ENCODE data around the gene SUGP1. TPM values are rescaled to one million over a fixed set of nuclear protein-coding genes. Genes with fewer than 3 reads are reported as not detected.
A peak's percentile ranks its signal among the peaks of the same experiment; 100 is the strongest.

The SUGP1 gene
- total RNA-seq, 1 experiment from 2014 or later, result 73.8 TPM

DNA sequence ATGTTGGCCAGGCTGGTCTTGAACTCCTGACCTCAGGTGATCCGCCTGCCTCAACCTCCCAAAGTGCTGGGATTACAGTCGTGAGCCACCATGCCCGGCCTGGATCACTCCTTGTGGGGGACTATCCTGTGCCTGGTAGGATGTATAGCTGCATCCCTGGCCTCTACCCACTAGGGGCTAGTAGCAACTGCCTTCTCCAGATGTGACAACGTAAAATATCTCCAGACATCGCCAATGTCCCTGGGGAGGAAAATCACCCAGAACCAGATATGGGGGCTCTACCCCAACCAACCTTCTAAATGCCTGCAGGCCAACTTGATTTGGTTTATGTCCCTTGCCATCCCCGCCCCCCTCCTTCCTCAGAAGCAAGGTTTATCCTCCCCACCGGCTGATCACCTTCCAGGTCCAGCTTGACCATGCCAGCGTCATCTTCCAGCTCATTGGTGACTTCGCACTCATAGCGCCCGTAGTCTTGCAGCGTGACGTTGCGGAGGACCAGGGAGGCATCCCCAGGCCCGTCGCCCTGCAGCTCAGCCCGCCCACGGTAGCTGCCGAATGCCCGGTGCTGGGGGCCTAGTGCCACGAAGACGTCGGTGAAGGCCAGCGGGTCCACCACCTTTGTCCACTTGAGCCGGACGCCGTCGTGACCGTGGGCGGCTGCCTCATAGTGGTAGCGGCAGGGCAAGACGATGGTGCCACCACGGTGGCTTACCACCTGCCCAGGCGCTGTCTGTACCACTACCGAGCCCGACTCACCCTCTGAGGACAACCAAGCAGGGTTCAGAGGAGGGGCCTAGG, 59.7 kb downstream of the SUGP1 start:
- Histone ChIP-seq H3K36me3 (ENCODE audit: insufficient read depth, low read length, poor library complexity, severe bottlenecking) (no peaks in the 10 kb centered on the region), H3K27me3 (replicated peaks; ENCODE audit: insufficient read depth, low read depth, low read length, poor library complexity) (peaks cover 43% of the 10 kb centered on the region), H3K9me3 (ENCODE audit: low read depth, low read length, poor library complexity, severe bottlenecking) (no peaks in the 10 kb centered on the region), H3K4me1 (ENCODE audit: insufficient read depth, low read length, poor library complexity, severe bottlenecking) (peaks cover 7% of the 10 kb centered on the region), H3K4me3 (ENCODE audit: low read depth, low read length, poor library complexity, severe bottlenecking) (no peak overlapping the region), H3K27ac (ENCODE audit: low read depth, low read length, poor library complexity, severe bottlenecking) (no peak overlapping the region)
- no peak for DNase-seq (ENCODE audit: low spot score)
- ChIA-PET POLR2A (ENCODE audit: low non-redundant PET) (no interaction called here), CTCF (no interaction called here)
- intact Hi-C loops (cut with micrococcal nuclease; ENCODE audit: unreplicated experiment), result no loop called here
- no TSS peak for BruUV-seq (replicated peaks)
- TF ChIP-seq, protein P1, sequence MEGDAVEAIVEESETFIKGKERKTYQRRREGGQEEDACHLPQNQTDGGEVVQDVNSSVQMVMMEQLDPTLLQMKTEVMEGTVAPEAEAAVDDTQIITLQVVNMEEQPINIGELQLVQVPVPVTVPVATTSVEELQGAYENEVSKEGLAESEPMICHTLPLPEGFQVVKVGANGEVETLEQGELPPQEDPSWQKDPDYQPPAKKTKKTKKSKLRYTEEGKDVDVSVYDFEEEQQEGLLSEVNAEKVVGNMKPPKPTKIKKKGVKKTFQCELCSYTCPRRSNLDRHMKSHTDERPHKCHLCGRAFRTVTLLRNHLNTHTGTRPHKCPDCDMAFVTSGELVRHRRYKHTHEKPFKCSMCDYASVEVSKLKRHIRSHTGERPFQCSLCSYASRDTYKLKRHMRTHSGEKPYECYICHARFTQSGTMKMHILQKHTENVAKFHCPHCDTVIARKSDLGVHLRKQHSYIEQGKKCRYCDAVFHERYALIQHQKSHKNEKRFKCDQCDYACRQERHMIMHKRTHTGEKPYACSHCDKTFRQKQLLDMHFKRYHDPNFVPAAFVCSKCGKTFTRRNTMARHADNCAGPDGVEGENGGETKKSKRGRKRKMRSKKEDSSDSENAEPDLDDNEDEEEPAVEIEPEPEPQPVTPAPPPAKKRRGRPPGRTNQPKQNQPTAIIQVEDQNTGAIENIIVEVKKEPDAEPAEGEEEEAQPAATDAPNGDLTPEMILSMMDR (conservative IDR thresholded peaks at IDR 0.05; ENCODE audit: low read depth, low read length), result no peak
- TF ChIP-seq EZH2 (IDR thresholded peaks at IDR 0.05; ENCODE audit: borderline replicate concordance, low read depth, low read length, poor library complexity, severe bottlenecking), result no peak

DNA sequence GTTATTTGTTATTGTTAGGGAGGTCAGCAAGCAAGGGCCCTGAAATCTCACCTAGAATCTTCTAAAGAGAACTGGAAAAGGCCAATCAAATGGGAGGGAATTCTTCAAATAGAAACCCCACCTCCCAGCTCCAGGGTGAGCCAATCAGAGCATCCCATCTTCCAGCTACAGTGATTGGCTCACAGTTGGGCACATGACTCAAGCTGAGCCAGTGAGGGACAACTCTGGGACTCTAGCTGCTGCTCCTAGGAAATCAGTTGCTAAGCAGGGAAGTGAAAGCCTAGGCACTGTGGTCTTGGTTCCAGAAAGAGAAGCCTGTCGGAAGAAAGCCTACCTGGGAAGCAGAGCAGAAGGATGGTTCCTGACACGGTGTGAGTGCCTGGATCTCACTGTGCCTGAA, 60.6 kb downstream of the SUGP1 start:
- ChIA-PET POLR2A (ENCODE audit: low non-redundant PET) (interaction anchor here (0.6 kb wide), 1 partner anchor 14 kb away, joined by 3 read pairs; no protein-coding TSS in a partner anchor), CTCF (no interaction called here)
- H3K9me3 ChIP-seq (ENCODE audit: low read depth, low read length, poor library complexity, severe bottlenecking), result no peaks in the 10 kb centered on the region
- no peak overlapping the region for H3K27ac ChIP-seq (ENCODE audit: low read depth, low read length, poor library complexity, severe bottlenecking)
- peaks cover 51% of the 10 kb centered on the region for H3K27me3 ChIP-seq (replicated peaks; ENCODE audit: insufficient read depth, low read depth, low read length, poor library complexity)
- H3K4me1 ChIP-seq (ENCODE audit: insufficient read depth, low read length, poor library complexity, severe bottlenecking), result peaks cover 7% of the 10 kb centered on the region
- no peak overlapping the region for H3K4me3 ChIP-seq (ENCODE audit: low read depth, low read length, poor library complexity, severe bottlenecking)
- H3K36me3 ChIP-seq (ENCODE audit: insufficient read depth, low read length, poor library complexity, severe bottlenecking), result no peaks in the 10 kb centered on the region
- TF ChIP-seq EZH2 (IDR thresholded peaks at IDR 0.05; ENCODE audit: borderline replicate concordance, low read depth, low read length, poor library complexity, severe bottlenecking), result no peak
- TF ChIP-seq, protein P1 (conservative IDR thresholded peaks at IDR 0.05; ENCODE audit: low read depth, low read length), result no peak
- intact Hi-C loops (cut with micrococcal nuclease; ENCODE audit: unreplicated experiment), result no loop called here
- DNase-seq (ENCODE audit: low spot score), result peak; percentile 75
- BruUV-seq (replicated peaks), result no TSS peak

DNA sequence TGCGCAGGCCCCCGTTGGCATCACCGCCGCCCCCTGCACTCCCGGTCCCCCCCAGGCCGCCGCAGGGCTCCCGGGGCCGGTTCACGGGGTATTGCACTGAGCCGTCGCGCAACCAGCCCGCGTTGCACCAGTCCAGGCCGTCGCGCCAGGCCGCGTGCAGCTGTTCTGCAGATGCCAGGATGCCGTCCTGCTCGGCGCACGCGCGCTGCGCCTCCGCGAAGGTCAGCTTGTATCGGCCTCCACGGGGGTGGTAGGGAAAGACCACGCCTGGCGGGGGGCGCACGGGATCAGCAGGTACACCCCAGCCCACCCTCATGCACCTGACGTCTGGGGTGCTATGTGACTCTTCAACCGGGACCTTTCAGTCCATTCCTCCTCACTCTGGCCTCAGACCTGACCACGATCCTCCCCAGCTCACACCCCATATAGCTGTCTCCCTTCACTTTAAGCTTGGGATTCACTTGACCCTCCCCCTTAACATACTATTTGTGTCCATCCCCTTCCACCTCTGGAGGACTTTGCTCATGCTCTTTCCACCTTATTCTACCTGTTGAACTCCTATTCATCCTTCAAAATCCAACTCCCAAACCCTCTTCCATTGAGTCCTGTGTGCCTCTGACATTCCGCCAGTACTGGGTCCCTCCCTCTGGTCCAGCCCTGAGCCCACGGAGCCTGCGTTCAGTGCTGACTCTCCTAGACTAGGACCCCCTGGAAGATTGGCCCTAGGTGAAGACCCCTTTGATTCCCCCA, 61.5 kb downstream of the SUGP1 start:
- Histone ChIP-seq H3K27me3 (replicated peaks; ENCODE audit: insufficient read depth, low read depth, low read length, poor library complexity) (peaks cover 50% of the 10 kb centered on the region), H3K36me3 (ENCODE audit: insufficient read depth, low read length, poor library complexity, severe bottlenecking) (no peaks in the 10 kb centered on the region), H3K27ac (ENCODE audit: low read depth, low read length, poor library complexity, severe bottlenecking) (no peak overlapping the region), H3K4me3 (ENCODE audit: low read depth, low read length, poor library complexity, severe bottlenecking) (no peak overlapping the region), H3K9me3 (ENCODE audit: low read depth, low read length, poor library complexity, severe bottlenecking) (no peaks in the 10 kb centered on the region), H3K4me1 (ENCODE audit: insufficient read depth, low read length, poor library complexity, severe bottlenecking) (peaks cover 7% of the 10 kb centered on the region)
- ChIA-PET CTCF (no interaction called here), POLR2A (ENCODE audit: low non-redundant PET) (no interaction called here)
- intact Hi-C loops (cut with micrococcal nuclease; ENCODE audit: unreplicated experiment), result no loop called here
- TF ChIP-seq, protein P1 (conservative IDR thresholded peaks at IDR 0.05; ENCODE audit: low read depth, low read length), result no peak
- no peak for TF ChIP-seq EZH2 (IDR thresholded peaks at IDR 0.05; ENCODE audit: borderline replicate concordance, low read depth, low read length, poor library complexity, severe bottlenecking)
- DNase-seq (ENCODE audit: low spot score), result no peak
- BruUV-seq (replicated peaks), result no TSS peak
